Astrocyte of the cerebellum (primary cell): ENCODE results near the gene SELENOI.
"Not testable (repeated sequence)": the region's sequence is repeated elsewhere in the genome, so short reads cannot be mapped to it uniquely, and the experiment has no call there.

Experiments
- DNase-seq: peaks from one replicate; pipeline ENCODE4 v3.0.0-alpha.2; 2011; ENCODE audit warnings: low read depth
- H3K4me3 ChIP-seq: 2 replicates; pipeline ENCODE4 v1.5.1; 2011; ENCODE audit warnings: mild to moderate bottlenecking, low read depth, low read length, moderate library complexity
- in situ Hi-C: cut with HindIII; loops from 2 replicates; pipeline ENCODE4 v1.10.0; 2017; ENCODE audit warnings: low sequenced_read_pairs
- TF ChIP-seq, protein P1 (sequence below): IDR thresholded peaks from 2 replicates; pipeline ENCODE4 v1.5.1; 2012; ENCODE audit warnings: low read length, low read depth, moderate library complexity, mild to moderate bottlenecking; ENCODE audit errors: missing control alignments

Gene SELENOI

DNA sequence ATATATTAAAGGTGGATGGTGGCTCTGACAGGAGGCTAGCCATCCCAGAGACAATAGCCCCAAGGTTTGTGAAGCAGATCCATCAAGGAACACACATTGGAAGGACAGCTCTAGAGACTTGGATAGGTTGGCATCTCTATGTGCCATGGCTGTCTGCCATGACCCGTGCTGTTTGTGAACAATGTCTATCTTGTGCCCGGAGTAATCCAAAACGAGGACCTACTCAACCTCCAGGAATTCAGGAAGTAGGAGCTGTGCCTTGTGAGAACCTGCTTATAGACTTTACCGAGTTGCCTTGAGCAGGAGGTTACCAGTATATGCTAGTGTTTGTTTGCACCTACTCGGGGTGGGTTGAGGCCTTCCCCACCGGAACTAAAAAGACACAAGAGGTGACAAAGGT lies 43.1 kb upstream of the SELENOI start:
- H3K4me3 ChIP-seq = no peak overlapping the region
- in situ Hi-C loops = no loop called here
- TF ChIP-seq, protein P1, sequence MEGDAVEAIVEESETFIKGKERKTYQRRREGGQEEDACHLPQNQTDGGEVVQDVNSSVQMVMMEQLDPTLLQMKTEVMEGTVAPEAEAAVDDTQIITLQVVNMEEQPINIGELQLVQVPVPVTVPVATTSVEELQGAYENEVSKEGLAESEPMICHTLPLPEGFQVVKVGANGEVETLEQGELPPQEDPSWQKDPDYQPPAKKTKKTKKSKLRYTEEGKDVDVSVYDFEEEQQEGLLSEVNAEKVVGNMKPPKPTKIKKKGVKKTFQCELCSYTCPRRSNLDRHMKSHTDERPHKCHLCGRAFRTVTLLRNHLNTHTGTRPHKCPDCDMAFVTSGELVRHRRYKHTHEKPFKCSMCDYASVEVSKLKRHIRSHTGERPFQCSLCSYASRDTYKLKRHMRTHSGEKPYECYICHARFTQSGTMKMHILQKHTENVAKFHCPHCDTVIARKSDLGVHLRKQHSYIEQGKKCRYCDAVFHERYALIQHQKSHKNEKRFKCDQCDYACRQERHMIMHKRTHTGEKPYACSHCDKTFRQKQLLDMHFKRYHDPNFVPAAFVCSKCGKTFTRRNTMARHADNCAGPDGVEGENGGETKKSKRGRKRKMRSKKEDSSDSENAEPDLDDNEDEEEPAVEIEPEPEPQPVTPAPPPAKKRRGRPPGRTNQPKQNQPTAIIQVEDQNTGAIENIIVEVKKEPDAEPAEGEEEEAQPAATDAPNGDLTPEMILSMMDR = no peak
- no peak for DNase-seq

DNA sequence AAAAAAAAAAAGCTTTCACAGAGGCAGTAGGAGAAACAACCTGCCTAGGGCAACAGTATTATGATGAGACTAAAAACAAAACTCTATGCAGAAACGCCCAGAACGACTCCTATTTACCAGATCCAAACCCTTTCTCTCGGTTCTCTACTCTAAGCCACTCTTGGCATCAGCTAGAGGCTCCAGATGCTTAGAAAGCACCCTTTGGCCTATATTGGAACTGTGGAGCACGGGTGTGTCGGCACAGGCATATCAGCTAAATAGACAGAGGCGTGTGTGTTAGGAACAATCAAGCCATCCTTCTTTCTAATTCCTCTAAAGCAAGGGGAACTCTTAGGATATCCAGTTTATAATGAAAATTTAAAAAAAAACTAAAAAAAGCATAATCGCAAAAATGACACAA lies 40.8 kb upstream of the SELENOI start:
- DNase-seq, H3K4me3 ChIP-seq, in situ Hi-C loops: not testable (repeated sequence)

DNA sequence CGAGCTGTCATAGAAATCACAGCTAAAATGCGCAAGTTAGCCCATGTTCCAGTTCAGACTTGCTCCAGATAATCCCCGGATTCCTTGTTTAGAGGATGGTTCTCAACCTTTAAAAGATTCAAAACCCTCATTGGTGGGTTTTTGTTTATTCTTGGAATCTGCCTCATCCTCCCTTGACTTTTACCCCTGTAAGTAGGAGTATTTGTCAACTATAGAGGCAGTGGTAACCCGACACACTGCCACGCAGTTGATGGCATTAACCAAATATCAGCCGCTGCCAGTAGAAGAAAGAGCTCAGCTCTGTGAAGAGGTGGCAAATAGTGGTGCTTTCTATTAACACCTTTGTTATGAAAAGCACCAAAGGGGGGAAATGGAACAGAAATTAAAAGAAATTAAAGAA lies 40.4 kb upstream of the SELENOI start:
- no peak overlapping the region for H3K4me3 ChIP-seq
- TF ChIP-seq, protein P1 = no peak
- in situ Hi-C loops = no loop called here
- DNase-seq = no peak

DNA sequence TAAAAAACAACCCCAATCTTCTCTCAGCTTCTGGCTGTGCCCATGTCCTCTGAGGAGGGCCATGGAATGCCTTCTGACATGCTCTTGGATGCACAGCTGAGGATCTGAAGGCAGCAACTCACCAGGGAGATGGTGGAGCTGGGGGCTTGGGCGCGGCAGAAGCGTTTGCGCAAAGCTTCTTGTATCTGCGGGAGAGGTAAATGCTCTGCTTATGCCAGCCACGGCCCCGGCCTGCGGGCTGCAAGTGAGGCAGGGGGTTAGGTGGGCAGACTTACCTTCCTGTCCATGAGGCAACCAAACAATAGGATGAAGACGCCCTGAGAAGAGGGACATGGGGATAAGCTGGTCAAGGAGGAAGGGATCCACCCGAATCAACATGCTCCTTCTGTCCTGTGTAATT lies 36.0 kb upstream of the SELENOI start:
- TF ChIP-seq, protein P1 = no peak
- DNase-seq = no peak
- in situ Hi-C loops = no loop called here
- no peak overlapping the region for H3K4me3 ChIP-seq

DNA sequence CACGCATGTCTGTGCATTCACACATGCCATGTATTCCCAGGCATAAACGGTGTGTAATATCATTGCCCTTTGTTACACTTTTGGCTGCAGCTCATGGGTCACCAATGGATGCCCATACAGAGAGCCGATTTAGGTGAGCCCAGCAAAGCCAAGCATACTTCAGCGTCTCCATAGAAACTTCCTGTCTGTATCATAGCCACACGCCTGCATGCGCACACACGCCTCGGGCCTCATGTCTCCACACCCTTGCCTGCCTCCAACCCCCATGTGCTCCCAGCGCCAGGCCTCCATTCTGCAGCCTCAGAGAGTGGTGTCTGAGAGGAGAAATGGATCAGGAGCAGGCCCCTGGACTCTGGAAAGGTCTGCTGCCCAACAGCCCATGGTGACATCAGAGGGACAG lies 33.5 kb upstream of the SELENOI start:
- in situ Hi-C loops = no loop called here
- no peak overlapping the region for H3K4me3 ChIP-seq
- no peak for DNase-seq
- TF ChIP-seq, protein P1 = no peak

DNA sequence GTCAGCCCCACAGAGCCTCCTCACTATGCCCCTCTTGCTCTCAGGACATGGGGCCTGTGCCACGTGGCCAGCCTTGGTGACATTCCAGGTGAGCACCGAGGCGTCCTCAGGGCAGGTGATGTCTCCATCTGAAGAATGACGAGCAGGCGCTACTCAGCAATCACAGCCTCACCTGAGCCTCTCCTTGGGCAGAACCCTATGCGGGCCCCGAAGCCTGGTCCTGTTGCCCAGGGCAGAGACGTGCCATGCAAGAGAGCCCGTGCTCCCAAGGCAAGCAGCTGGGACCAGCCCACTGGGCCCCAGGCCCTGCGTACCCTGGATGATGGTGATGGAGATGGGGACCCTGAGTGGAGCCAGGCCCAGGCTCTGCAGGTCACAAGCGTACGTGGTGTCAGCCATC lies 32.5 kb upstream of the SELENOI start:
- in situ Hi-C loops = no loop called here
- DNase-seq = no peak
- TF ChIP-seq, protein P1 = no peak
- no peak overlapping the region for H3K4me3 ChIP-seq

DNA sequence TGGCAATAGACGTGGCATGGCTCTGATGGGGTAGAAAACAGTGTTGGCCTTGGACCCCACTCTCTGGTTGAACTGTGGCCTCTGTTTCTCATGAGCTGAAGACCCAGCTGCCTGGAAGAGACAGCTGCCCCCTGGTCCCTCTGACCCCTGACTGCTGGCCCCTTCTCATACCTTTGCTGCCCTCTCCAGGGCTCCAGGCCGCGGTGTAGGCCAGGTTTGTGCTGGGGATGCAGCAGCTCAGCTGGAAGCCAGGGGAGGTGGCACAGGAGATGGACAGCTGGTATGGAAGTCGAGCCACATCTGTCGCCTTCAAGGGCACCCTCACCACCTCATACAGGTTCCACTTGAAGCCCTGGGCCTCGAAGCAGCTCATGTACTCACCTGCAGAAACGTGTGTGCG lies 31.7 kb upstream of the SELENOI start:
- TF ChIP-seq, protein P1 = no peak
- H3K4me3 ChIP-seq = no peak overlapping the region
- no peak for DNase-seq
- in situ Hi-C loops = no loop called here
